Transverse colon (tissue), 4 donors: ENCODE results near the gene GABRG3. TPM values are rescaled to one million over a fixed set of nuclear protein-coding genes. Genes with fewer than 3 reads are reported as not detected.

Experiments
- DNase-seq: peaks from one replicate; pipeline ENCODE4 v3.0.0-alpha.2; 2019
- H3K27ac ChIP-seq, 4 donors: fragments of 200-600 bp; sonication (generic); 2 replicates each; pipeline ENCODE4 v1.5.1; 2016 to 2018; ENCODE audit warnings: inconsistent platforms in 4 of 4
- H3K27me3 ChIP-seq: fragments of 200-600 bp; sonication (generic); 2 replicates; pipeline ENCODE4 v1.5.1; 2017; ENCODE audit warnings: inconsistent platforms
- H3K36me3 ChIP-seq, 4 donors: fragments of 200-600 bp; sonication (generic); 2 replicates each; pipeline ENCODE4 v1.5.1; 2017 to 2019; ENCODE audit warnings: inconsistent platforms in 4 of 4
- H3K4me1 ChIP-seq, 4 donors: fragments of 200-600 bp; sonication (generic); 2 replicates each; pipeline ENCODE4 v1.5.1; 2017 to 2020; ENCODE audit warnings: inconsistent platforms in 4 of 4
- H3K4me3 ChIP-seq, 4 donors: fragments of 200-600 bp; sonication (generic); 1 replicate in 1 of 4; 2 replicates in 3 of 4; pipeline versions ENCODE4 v1.5.1 to v1.6.1; 2017 to 2019; ENCODE audit warnings: inconsistent platforms in 4 of 4
- H3K9me3 ChIP-seq, 2 donors: fragments of 200-600 bp; sonication (generic); 2 replicates each; pipeline ENCODE4 v1.5.1; 2017 to 2019; ENCODE audit warnings: inconsistent platforms in 2 of 2
- CTCF ChIP-seq, 5 experiments: fragments of 200-600 bp in 3 of 5; fragments of 450-650 bp in 2 of 5; sonication (generic) in 3 of 5; IDR thresholded peaks; 1 replicate in 2 of 5; 2 replicates in 3 of 5; pipeline ENCODE4 v1.5.1; 2016 to 2017; ENCODE audit warnings: antibody characterized with exemption in 5 of 5, inconsistent platforms in 3 of 5, mild to moderate bottlenecking in 2 of 5, moderate library complexity in 1 of 5
- EP300 ChIP-seq: sonication (generic); formaldehyde crosslinking; IDR thresholded peaks from one replicate; pipeline ENCODE4 v1.6.1; 2017; ENCODE audit warnings: antibody characterized with exemption, low read depth
- POLR2A ChIP-seq: fragments of 450-650 bp; IDR thresholded peaks from one replicate; pipeline ENCODE4 v1.6.1; 2016; ENCODE audit warnings: antibody characterized with exemption, mild to moderate bottlenecking, moderate library complexity
- POLR2AphosphoS5 ChIP-seq, 3 donors: sonication (generic); formaldehyde crosslinking; IDR thresholded peaks; one replicate each; pipeline ENCODE4 v1.6.1; 2016; ENCODE audit warnings: antibody characterized with exemption in 3 of 3
- WGBS, 2 donors: methylation state at CpG; one replicate each; pipeline ENCODE4 v1.1.5; 2018; ENCODE audit warnings: low coverage in 1 of 2; 5-methylcytosine and 5-hydroxymethylcytosine counted together
- in situ Hi-C, 4 donors: fragments of 200-750 bp; cut with MboI; loops; one replicate each; pipeline versions ENCODE4 v1.15.0 to v1.15.1; 2017; ENCODE audit warnings: low sequenced_read_pairs in 3 of 4, low pct_ligation_motif_present in 1 of 4, low pct_unique_long_range_greater_than_20kb in 1 of 4
- intact Hi-C: fragments of 100-400 bp; cut with DNase I; formaldehyde crosslinking; loops from one replicate; pipeline ENCODE4 v1.15.1; 2023; ENCODE audit warnings: low total_unique reads
- total RNA-seq, 4 donors: library from RNA; depleted of rRNA; stranded (reverse); fragments of >200 nt; gene quantifications; one replicate each; pipeline ENCODE4 v1.1.0, GENCODE V29; 2016

GABRG3 gene
- total RNA-seq, 4 donors from 2014 or later: not detected

GRCh38 chr15:27512281-27513001, 541.5 kb downstream of the GABRG3 start:
- H3K36me3 ChIP-seq: no peaks in the 10 kb centered on the region
- no peak for DNase-seq
- H3K4me1 ChIP-seq: no peaks in the 10 kb centered on the region
- in situ Hi-C loops: loop anchor here in 1 of 4 donors (10.0 kb wide), 1 partner anchor 52 kb away; no protein-coding TSS in a partner anchor
- no peaks in the 10 kb centered on the region for H3K27me3 ChIP-seq
- peaks cover 12 to 14% of the 10 kb centered on the region in 2 donors for H3K9me3 ChIP-seq
- TF ChIP-seq POLR2AphosphoS5 (IDR thresholded peaks at IDR 0.05) (no peak), POLR2A (no peak), CTCF (IDR thresholded peaks at IDR 0.05) (no peak), EP300 (no peak)
- H3K27ac ChIP-seq: no peak overlapping the region
- WGBS, 2 donors: 62% methylated on average over 4 of the region's 4 CpGs; no CpG with 5 or more reads in 1 of the 2 donors
- H3K4me3 ChIP-seq: no peak overlapping the region
- intact Hi-C loops: no loop called here

DNA sequence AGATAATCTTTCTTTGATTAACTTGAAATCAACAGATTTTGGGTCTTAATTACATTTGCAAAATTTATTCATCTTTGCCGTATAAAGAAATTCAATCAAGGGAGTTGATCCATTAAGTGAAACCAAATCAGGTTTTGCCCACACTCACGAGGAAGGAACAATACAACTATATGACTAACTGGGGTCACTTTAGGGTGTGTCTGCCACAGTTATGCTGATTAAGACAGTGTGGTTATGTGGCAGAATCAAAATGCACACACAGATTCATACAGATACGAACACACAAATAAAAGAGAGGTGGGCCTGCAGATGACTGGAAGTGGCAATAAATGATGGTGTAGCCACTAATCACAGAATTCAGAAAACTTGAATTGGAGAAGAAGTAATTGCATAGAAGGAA, 543.5 kb downstream of the GABRG3 start:
- no peak overlapping the region for H3K27ac ChIP-seq
- intact Hi-C loops: no loop called here
- in situ Hi-C loops: loop anchor here in 1 of 4 donors (10.0 kb wide), 1 partner anchor 50 kb away; no protein-coding TSS in a partner anchor
- peaks cover 3 to 9% of the 10 kb centered on the region in 2 donors for H3K9me3 ChIP-seq
- no peaks in the 10 kb centered on the region for H3K4me1 ChIP-seq
- WGBS, 2 donors: 75 to 76% methylated on average over 3 of the region's 3 CpGs
- TF ChIP-seq EP300 (no peak), POLR2A (no peak), POLR2AphosphoS5 (IDR thresholded peaks at IDR 0.05) (no peak), CTCF (IDR thresholded peaks at IDR 0.05) (no peak)
- no peak for DNase-seq
- no peaks in the 10 kb centered on the region for H3K27me3 ChIP-seq
- no peaks in the 10 kb centered on the region for H3K36me3 ChIP-seq
- H3K4me3 ChIP-seq: no peak overlapping the region

DNA sequence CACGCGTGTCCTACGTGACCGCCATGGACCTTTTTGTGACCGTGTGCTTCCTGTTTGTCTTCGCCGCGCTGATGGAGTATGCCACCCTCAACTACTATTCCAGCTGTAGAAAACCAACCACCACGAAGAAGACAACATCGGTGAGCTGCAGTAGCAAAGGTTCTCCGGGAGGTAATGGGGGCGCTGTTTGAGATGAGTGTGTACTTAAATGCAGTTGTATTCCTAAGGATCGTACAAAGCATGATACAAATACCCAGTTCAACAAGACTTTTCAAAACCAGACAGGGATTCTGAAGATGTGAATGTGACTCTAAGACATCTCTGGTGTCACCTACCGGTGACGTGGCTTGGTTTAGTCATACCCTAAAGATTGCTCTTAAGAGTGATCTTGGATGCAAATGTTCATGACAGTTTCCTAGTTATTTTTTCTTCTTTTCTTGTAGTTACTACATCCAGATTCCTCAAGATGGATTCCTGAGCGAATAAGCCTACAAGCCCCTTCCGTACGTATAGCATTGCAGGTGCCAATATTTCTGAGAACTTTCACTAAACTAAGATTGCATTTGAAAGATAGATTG, 556.6 kb downstream of the GABRG3 start:
- in situ Hi-C loops: no loop called here
- no peak for DNase-seq
- Histone ChIP-seq H3K4me1 (no peaks in the 10 kb centered on the region), H3K36me3 (no peaks in the 10 kb centered on the region), H3K27me3 (no peaks in the 10 kb centered on the region), H3K4me3 (no peak overlapping the region), H3K9me3 (peaks cover 6 to 8% of the 10 kb centered on the region in 2 donors), H3K27ac (no peak overlapping the region)
- 82 to 87% methylated on average over 8 to 18 of the region's 18 CpGs for WGBS, 2 donors
- intact Hi-C loops: no loop called here
- TF ChIP-seq CTCF (IDR thresholded peaks at IDR 0.05) (no peak), POLR2AphosphoS5 (IDR thresholded peaks at IDR 0.05) (no peak), POLR2A (no peak), EP300 (no peak)

DNA sequence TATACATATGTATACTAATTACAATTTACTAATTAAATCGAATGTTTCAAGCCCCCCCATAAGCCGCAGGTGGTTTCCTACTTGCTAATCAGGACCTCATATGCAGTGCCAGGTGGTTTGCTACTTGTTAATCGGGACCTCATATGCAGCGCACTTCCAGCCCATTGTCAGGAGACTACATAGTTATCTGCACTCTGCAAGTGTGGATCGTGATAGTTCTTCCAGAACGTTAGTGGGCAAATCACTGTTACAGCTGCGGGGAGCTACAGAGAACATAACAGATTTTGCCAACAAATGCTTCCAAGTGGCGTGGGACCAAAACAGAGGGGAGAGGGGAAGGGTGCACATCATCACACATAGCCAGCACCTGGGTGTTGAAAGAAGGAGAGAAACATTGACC, 558.4 kb downstream of the GABRG3 start:
- in situ Hi-C loops: no loop called here
- WGBS, 2 donors: 84 to 85% methylated on average over 3 to 8 of the region's 8 CpGs

More for the DNA sequence above, 558.4 kb downstream of the GABRG3 start:
- TF ChIP-seq CTCF (IDR thresholded peaks at IDR 0.05) (no peak), EP300 (no peak), POLR2A (no peak), POLR2AphosphoS5 (IDR thresholded peaks at IDR 0.05) (no peak)
- Histone ChIP-seq H3K36me3 (no peaks in the 10 kb centered on the region), H3K9me3 (peaks cover 0 to 3% of the 10 kb centered on the region in 2 donors), H3K27me3 (no peaks in the 10 kb centered on the region), H3K4me3 (no peak overlapping the region), H3K4me1 (no peaks in the 10 kb centered on the region), H3K27ac (no peak overlapping the region)
- no peak for DNase-seq
- intact Hi-C loops: no loop called here
